Fibroblast of pulmonary artery (primary cell): ENCODE measurements around the gene TRH.

Experiments
- DNase-seq: peaks from one replicate; pipeline ENCODE4 v3.0.0-alpha.2; 2010; ENCODE audit warnings: low read depth
- H3K4me3 ChIP-seq: replicated peaks from 2 replicates; pipeline ENCODE4 v1.5.1; 2011; ENCODE audit warnings: low read depth, mild to moderate bottlenecking, control low read depth, low read length, moderate library complexity
- TF ChIP-seq, protein P1 (sequence below): IDR thresholded peaks from 2 replicates; pipeline ENCODE4 v1.5.1; 2011; ENCODE audit warnings: mild to moderate bottlenecking, control low read depth, low read length, inconsistent platforms; ENCODE audit errors: missing control alignments

TRH gene

DNA sequence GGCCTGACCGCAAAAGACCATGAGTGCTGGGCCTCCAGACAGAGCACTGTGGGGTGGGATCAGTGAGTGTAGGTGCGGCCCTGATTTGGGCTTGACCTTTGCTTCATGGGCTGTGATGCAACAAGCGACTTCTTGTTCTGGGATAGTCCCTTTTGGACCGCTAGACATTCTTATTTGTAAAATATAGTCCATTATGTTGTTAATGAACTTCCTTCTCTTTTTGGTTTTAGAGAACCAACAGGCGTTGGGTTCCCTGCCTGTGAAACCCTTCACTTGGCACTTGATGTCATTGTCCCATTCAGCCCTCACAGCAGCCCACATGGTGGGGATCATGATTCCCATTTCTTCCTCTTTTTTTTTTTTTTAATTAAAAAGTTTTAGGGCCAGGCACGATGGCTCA, 15.8 kb upstream of the TRH start:
- no peak for DNase-seq
- no peak overlapping the region for H3K4me3 ChIP-seq
- TF ChIP-seq, protein P1, sequence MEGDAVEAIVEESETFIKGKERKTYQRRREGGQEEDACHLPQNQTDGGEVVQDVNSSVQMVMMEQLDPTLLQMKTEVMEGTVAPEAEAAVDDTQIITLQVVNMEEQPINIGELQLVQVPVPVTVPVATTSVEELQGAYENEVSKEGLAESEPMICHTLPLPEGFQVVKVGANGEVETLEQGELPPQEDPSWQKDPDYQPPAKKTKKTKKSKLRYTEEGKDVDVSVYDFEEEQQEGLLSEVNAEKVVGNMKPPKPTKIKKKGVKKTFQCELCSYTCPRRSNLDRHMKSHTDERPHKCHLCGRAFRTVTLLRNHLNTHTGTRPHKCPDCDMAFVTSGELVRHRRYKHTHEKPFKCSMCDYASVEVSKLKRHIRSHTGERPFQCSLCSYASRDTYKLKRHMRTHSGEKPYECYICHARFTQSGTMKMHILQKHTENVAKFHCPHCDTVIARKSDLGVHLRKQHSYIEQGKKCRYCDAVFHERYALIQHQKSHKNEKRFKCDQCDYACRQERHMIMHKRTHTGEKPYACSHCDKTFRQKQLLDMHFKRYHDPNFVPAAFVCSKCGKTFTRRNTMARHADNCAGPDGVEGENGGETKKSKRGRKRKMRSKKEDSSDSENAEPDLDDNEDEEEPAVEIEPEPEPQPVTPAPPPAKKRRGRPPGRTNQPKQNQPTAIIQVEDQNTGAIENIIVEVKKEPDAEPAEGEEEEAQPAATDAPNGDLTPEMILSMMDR: no peak

DNA sequence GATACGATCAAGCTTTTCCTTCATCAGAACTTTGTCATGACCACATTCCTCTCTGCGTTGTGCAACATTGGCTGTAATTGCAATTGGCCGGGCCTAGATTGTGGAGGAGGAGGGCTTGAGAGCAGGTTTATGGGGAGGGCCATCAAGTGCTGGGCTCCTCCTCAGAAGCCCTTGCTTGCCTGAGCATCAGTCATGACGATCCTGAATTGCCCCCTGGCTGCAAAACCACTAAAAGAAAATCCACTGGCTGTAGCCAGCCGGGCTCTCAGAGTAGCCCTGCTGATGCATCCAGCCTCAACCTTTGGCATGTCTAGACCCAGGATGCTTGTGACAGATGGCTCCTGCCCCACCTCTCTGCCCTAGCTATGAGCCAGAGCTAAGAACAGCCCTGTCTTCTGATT, 13.4 kb upstream of the TRH start:
- H3K4me3 ChIP-seq: no peak overlapping the region
- TF ChIP-seq, protein P1: no peak
- DNase-seq: no peak

DNA sequence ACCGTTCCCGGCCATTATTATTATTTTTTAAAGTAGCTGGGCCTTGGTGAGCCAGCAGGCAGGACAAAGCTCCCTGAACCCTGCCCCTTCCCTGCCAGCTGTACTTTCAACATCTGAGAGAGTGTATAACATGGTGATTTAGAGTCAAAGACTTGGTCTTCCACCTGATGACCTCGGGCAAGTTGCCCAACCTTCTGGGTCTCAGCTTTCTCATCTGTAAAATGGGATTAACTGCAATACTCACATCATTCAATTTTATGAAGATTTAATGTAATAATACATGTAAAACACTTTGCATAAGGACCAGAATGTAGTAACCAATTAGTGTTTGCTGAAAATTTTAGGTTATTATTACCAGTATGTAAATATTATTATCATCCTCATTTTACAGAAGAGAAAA, 11.9 kb upstream of the TRH start:
- DNase-seq: no peak
- H3K4me3 ChIP-seq: no peak overlapping the region
- TF ChIP-seq, protein P1: no peak

DNA sequence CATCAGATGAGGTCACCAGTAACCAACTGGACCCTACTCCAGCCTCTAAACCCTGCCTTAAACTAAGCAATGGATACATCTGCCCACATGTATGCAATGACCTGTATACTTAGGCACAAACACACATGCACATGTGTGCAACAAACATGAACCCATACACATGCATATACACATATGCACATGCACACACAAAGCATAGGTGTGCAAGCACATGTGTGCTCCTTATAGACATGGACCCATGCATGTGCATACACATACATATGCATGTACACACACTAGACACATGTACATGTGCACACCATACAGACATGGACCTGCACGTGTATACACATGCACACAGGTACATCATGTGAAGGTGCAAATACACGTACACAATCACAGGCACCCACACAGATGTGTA, 8.6 kb upstream of the TRH start:
- TF ChIP-seq, protein P1: no peak
- no peak for DNase-seq

DNA sequence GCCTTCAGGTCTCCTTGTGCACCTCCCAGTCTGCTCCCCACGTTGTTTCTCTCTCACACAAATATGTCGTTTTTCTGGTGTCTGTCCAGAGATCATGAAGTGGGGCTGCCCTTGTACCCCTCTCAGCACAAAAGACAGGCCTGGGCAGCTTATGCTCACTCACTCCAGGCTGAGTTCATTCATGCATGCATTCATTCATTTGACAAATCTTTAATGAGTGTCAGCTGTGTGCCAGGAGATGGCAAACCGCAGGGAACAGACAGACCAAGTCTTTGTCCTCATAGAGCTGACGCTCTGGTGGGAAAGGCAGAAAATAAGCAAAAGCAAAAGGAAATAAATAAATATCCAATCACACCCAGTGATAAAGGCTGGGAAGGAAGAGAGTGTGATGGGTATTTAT, 7.6 kb upstream of the TRH start:
- TF ChIP-seq, protein P1: no peak
- DNase-seq: no peak
- no peak overlapping the region for H3K4me3 ChIP-seq

More for the DNA sequence above, 8.6 kb upstream of the TRH start:
- no peak overlapping the region for H3K4me3 ChIP-seq

DNA sequence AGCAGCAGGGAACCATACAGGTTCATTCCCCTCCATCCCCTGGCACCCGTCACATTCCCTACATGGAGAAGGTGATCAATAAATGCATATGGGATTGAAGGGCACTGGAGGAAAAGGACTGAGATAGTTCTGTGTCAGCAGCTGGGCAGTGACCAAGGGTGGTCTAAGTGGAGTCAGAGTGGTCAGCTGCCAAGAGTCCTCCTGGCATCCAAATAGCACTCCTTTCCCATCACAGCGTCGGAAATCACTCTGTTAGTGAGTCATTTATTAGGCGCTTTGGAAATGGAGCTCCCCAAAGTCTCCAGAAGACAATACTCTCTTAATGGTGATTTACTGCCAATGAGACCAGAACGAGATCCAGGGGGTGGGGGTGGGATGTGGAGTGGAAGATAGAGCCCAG, 6.8 kb upstream of the TRH start:
- H3K4me3 ChIP-seq: no peak overlapping the region
- DNase-seq: no peak
- TF ChIP-seq, protein P1: no peak

DNA sequence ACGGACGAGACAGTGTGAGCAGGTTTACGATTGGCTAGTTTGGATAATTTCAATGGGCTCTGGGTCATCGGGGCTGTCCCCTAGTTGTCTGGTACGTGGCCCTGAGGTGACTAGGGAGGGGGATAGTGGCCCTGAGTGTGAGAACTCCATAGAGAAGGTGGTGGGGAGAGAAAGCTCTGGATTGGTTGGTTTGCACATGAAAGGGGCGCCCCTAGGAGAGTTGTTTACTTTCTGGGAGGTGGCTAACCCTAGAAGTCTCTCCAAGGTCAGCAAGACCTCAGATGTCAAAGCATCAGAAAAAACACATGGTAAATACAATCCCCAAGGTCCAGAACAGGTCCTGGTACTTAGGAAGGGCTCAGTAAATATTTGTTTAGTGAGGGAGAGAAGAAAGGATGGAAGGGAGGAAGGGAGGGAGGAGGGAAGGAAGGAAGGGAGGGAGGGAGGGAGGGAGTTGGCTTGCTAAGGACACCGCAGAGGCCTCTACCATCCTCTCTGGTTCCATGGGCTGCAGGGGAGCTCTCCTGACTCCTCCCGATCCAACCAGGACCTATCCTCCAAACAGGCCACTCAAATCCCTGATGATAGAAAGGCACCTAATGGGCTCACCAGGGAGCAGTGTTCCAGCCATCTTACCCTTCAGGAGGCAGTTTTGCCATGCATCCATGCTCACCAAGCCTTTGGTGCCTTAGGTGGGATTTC, 3.0 kb upstream of the TRH start:
- no peak for DNase-seq
- no peak overlapping the region for H3K4me3 ChIP-seq
- TF ChIP-seq, protein P1: no peak
